ENCODE measurements around the gene WDR33.

DNA sequence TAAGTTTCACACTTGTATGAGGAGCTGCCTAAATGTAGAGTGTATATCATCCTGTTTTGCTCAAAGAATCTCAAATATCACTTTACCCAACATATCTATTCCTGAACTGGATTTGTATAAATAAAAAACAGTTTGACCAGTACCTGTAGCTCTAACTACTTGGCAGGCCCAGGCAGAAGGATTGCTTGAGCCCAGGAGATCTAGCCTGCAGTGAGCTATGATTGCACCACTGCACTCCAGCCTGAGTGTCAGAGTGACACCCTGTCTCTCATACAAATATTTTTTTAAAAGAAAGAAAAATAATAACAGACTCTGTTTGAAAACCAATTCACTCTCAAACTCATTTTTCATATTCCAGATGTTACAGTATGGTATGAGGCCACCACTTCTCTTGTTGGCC, 127.9 kb downstream of the WDR33 start:
- TF ChIP-seq, protein P1, sequence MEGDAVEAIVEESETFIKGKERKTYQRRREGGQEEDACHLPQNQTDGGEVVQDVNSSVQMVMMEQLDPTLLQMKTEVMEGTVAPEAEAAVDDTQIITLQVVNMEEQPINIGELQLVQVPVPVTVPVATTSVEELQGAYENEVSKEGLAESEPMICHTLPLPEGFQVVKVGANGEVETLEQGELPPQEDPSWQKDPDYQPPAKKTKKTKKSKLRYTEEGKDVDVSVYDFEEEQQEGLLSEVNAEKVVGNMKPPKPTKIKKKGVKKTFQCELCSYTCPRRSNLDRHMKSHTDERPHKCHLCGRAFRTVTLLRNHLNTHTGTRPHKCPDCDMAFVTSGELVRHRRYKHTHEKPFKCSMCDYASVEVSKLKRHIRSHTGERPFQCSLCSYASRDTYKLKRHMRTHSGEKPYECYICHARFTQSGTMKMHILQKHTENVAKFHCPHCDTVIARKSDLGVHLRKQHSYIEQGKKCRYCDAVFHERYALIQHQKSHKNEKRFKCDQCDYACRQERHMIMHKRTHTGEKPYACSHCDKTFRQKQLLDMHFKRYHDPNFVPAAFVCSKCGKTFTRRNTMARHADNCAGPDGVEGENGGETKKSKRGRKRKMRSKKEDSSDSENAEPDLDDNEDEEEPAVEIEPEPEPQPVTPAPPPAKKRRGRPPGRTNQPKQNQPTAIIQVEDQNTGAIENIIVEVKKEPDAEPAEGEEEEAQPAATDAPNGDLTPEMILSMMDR (conservative IDR thresholded peaks at IDR 0.05; ENCODE audit: low read length) = no peak
- no peak for TF ChIP-seq EZH2phosphoT487 (IDR thresholded peaks at IDR 0.05; ENCODE audit: borderline replicate concordance, low read depth, low read length)

All from OCI-LY7 (cell line).